Neural cell (in vitro differentiated cells): ENCODE results near the gene CEBPZ. TPM values are rescaled to one million over a fixed set of nuclear protein-coding genes. Genes with fewer than 3 reads are reported as not detected.
A peak's percentile ranks its signal among the peaks of the same experiment; 100 is the strongest.

ENCODE experiments used
- H2AFZ ChIP-seq: fragments of 200-600, 300-800 bp; sonication (generic), shearing (Covaris generic); 2 replicates; pipeline ENCODE4 v1.6.0; 2014; ENCODE audit warnings: low read depth, mild to moderate bottlenecking, antibody characterized with exemption, low read length, moderate library complexity
- H3F3A ChIP-seq: fragments of 200-600 bp; shearing (Covaris generic); 2 replicates; pipeline ENCODE4 v1.6.1; 2016; ENCODE audit warnings: mild to moderate bottlenecking, moderate library complexity, mixed read lengths, antibody characterized with exemption, low read length; ENCODE audit not compliant: insufficient read depth, poor library complexity, severe bottlenecking
- H3K27ac ChIP-seq: fragments of 200-600, 300-800 bp; sonication (generic), shearing (Covaris generic); 2 replicates; pipeline ENCODE4 v1.5.1; 2014; ENCODE audit warnings: mild to moderate bottlenecking, low read length, moderate library complexity
- H3K27me3 ChIP-seq: fragments of 300-800, 200-600 bp; sonication (generic), shearing (Covaris generic); 2 replicates; pipeline ENCODE4 v1.6.0; 2014; ENCODE audit warnings: mild to moderate bottlenecking, low read depth, low read length, moderate library complexity; ENCODE audit not compliant: insufficient read depth
- H3K36me3 ChIP-seq: fragments of 300-800, 200-600 bp; sonication (generic), shearing (Covaris generic); 2 replicates; pipeline ENCODE4 v1.5.1; 2014; ENCODE audit warnings: mild to moderate bottlenecking, antibody characterized with exemption, low read length, moderate library complexity; ENCODE audit not compliant: insufficient read depth
- H3K4me2 ChIP-seq: fragments of 300-800, 200-600 bp; sonication (generic), shearing (Covaris generic); 2 replicates; pipeline ENCODE4 v1.6.0; 2014; ENCODE audit warnings: mild to moderate bottlenecking, low read length
- H3K4me3 ChIP-seq: fragments of 300-800, 200-600 bp; sonication (generic), shearing (Covaris generic); 2 replicates; pipeline ENCODE4 v1.5.1; 2014; ENCODE audit warnings: mild to moderate bottlenecking, low read length, moderate library complexity
- H3K79me2 ChIP-seq: fragments of 200-600 bp; shearing (Covaris generic); replicated peaks from 2 replicates; pipeline ENCODE4 v1.6.0; 2014; ENCODE audit warnings: mild to moderate bottlenecking, low read length, moderate library complexity; ENCODE audit not compliant: insufficient read depth
- H3K9ac ChIP-seq: fragments of 300-800, 200-600 bp; sonication (generic), shearing (Covaris generic); 2 replicates; pipeline ENCODE4 v1.6.1; 2016; ENCODE audit warnings: mild to moderate bottlenecking, low read length, mixed read lengths
- H3K9me2 ChIP-seq: fragments of 200-600 bp; shearing (Covaris generic); 2 replicates; pipeline ENCODE4 v1.6.1; 2016; ENCODE audit warnings: mild to moderate bottlenecking, low read length, mixed read lengths; ENCODE audit not compliant: insufficient read depth
- H3K9me3 ChIP-seq: fragments of 200-600, 300-800 bp; sonication (generic), shearing (Covaris generic); 2 replicates; pipeline ENCODE4 v1.6.1; 2016; ENCODE audit warnings: mild to moderate bottlenecking, mixed run types, low read length, moderate library complexity, mixed read lengths
- H4K20me1 ChIP-seq: fragments of 200-600 bp; shearing (Covaris generic); 2 replicates; pipeline ENCODE4 v1.6.1; 2016; ENCODE audit warnings: mild to moderate bottlenecking, mixed run types; ENCODE audit not compliant: insufficient read depth
- EP300 ChIP-seq: fragments of 450-650 bp; conservative IDR thresholded peaks from 2 replicates; pipeline ENCODE4 v1.6.1; 2014; ENCODE audit warnings: antibody characterized with exemption, mild to moderate bottlenecking, moderate library complexity; ENCODE audit not compliant: poor library complexity, severe bottlenecking
- EZH2 ChIP-seq: fragments of 200-600, 300-800 bp; shearing (Covaris generic), sonication (generic); IDR thresholded peaks from 2 replicates; pipeline ENCODE4 v1.6.1; 2014; ENCODE audit warnings: antibody characterized with exemption, low read length, borderline replicate concordance, mild to moderate bottlenecking; ENCODE audit not compliant: insufficient read depth, poor library complexity, severe bottlenecking
- MXI1 ChIP-seq: fragments of 450-650 bp; conservative IDR thresholded peaks from 2 replicates; pipeline ENCODE4 v1.6.1; 2014; ENCODE audit warnings: antibody characterized with exemption, mild to moderate bottlenecking; ENCODE audit not compliant: poor library complexity, severe bottlenecking
- POLR2AphosphoS5 ChIP-seq: IDR thresholded peaks from 2 replicates; pipeline ENCODE4 v1.6.1; 2012
- RAD21 ChIP-seq: fragments of 450-650 bp; conservative IDR thresholded peaks from 2 replicates; pipeline ENCODE4 v1.6.1; 2014; ENCODE audit warnings: antibody characterized with exemption, mild to moderate bottlenecking, moderate library complexity
- SMC3 ChIP-seq: fragments of 450-650 bp; conservative IDR thresholded peaks from 2 replicates; pipeline ENCODE4 v1.6.1; 2014; ENCODE audit warnings: antibody characterized with exemption, mild to moderate bottlenecking, moderate library complexity; ENCODE audit not compliant: poor library complexity
- TAF1 ChIP-seq: IDR thresholded peaks from 2 replicates; pipeline ENCODE4 v1.6.1; 2012; ENCODE audit warnings: low read depth
- polyA plus RNA-seq: library from polyadenylated mRNA; depleted of rRNA; stranded (reverse); fragments of >200 nt; gene quantifications from 2 replicates; pipeline ENCODE4 v1.2.3, GENCODE V29; 2014
- TF ChIP-seq, protein P1 (sequence below): IDR thresholded peaks from 2 replicates; pipeline ENCODE4 v1.6.1; 2012; ENCODE audit warnings: borderline replicate concordance
- TF ChIP-seq, protein P2 (sequence below): fragments of 450-650 bp; IDR thresholded peaks from 2 replicates; pipeline ENCODE4 v1.5.1; 2014; ENCODE audit warnings: antibody characterized with exemption, mild to moderate bottlenecking, moderate library complexity; ENCODE audit not compliant: poor library complexity, severe bottlenecking

Gene CEBPZ
- polyA plus RNA-seq, 1 donor from 2014 or later = 39.1 TPM

DNA sequence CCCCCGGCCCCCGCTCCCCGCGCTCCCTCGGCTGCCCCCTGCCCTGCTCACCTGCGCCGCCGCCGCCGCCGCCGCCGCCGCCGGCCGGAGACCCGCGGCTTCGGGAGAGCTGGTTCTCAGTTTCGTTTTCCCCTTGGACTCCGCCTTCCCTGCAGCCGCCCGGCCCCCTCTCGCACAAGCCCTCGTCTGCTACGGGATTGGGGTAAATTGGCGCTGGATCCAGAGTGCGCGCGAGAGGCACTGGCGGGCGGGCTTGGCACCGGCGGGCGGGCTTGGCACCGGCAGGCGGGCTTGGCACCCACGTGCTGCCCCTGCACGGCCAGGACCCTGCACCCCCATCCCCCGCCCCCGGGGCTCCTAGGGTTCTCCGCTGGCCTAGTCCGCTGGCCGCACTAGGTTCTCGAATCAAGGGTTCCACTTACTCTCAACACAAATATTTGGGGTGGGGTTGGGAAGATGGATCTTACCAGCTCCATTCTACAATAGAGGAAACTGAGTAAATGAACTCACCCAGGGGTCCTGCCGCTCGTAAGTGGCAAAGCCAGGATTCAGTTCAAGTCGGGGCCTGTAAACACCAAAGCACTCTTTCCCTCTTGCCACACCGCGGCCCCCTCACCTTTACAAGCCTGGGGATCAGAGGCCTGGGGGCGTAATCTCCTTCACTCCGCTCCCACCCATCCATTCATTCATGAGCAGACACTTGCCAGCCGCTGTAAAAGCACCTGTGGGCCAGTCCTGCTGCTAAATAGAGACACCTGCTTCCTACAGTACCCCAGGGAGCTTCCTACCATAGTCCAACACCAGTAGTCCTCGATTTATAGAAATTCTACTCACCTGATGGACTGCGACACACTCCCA is 74.3 kb downstream of the CEBPZ start, which contains the start of gene EIF2AK2:
Gene EIF2AK2 (minus strand): TSS at position 124 of the 858 bp plus-strand sequence. CDS start 9,174 bp downstream, outside the sequence.
- Histone ChIP-seq H3K79me2 (no peaks in the 10 kb centered on the region), H3K27ac (no peak within 1 kb of the TSS), H3K9me3 (no peaks in the 10 kb centered on the region), H3K4me2 (peak within 1 kb of the TSS; percentile 51), H2AFZ (peak within 1 kb of the TSS; percentile 40), H3K27me3 (no peaks in the 10 kb centered on the region), H3K36me3 (no peaks in the 10 kb centered on the region), H3K9me2 (no peaks in the 10 kb centered on the region), H3K4me3 (peak within 1 kb of the TSS; percentile 65), H4K20me1 (no peaks in the 10 kb centered on the region), H3K9ac (peak within 1 kb of the TSS; percentile 62), H3F3A (no peaks in the 10 kb centered on the region)
- TF ChIP-seq EP300 (no peak), RAD21 (no peak), POLR2AphosphoS5 (no peak), TAF1 (no peak), EZH2 (no peak), SMC3 (no peak), MXI1 (no peak)
- TF ChIP-seq, protein P1, sequence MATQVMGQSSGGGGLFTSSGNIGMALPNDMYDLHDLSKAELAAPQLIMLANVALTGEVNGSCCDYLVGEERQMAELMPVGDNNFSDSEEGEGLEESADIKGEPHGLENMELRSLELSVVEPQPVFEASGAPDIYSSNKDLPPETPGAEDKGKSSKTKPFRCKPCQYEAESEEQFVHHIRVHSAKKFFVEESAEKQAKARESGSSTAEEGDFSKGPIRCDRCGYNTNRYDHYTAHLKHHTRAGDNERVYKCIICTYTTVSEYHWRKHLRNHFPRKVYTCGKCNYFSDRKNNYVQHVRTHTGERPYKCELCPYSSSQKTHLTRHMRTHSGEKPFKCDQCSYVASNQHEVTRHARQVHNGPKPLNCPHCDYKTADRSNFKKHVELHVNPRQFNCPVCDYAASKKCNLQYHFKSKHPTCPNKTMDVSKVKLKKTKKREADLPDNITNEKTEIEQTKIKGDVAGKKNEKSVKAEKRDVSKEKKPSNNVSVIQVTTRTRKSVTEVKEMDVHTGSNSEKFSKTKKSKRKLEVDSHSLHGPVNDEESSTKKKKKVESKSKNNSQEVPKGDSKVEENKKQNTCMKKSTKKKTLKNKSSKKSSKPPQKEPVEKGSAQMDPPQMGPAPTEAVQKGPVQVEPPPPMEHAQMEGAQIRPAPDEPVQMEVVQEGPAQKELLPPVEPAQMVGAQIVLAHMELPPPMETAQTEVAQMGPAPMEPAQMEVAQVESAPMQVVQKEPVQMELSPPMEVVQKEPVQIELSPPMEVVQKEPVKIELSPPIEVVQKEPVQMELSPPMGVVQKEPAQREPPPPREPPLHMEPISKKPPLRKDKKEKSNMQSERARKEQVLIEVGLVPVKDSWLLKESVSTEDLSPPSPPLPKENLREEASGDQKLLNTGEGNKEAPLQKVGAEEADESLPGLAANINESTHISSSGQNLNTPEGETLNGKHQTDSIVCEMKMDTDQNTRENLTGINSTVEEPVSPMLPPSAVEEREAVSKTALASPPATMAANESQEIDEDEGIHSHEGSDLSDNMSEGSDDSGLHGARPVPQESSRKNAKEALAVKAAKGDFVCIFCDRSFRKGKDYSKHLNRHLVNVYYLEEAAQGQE = no peak
- TF ChIP-seq, protein P2, sequence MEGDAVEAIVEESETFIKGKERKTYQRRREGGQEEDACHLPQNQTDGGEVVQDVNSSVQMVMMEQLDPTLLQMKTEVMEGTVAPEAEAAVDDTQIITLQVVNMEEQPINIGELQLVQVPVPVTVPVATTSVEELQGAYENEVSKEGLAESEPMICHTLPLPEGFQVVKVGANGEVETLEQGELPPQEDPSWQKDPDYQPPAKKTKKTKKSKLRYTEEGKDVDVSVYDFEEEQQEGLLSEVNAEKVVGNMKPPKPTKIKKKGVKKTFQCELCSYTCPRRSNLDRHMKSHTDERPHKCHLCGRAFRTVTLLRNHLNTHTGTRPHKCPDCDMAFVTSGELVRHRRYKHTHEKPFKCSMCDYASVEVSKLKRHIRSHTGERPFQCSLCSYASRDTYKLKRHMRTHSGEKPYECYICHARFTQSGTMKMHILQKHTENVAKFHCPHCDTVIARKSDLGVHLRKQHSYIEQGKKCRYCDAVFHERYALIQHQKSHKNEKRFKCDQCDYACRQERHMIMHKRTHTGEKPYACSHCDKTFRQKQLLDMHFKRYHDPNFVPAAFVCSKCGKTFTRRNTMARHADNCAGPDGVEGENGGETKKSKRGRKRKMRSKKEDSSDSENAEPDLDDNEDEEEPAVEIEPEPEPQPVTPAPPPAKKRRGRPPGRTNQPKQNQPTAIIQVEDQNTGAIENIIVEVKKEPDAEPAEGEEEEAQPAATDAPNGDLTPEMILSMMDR = no peak

DNA sequence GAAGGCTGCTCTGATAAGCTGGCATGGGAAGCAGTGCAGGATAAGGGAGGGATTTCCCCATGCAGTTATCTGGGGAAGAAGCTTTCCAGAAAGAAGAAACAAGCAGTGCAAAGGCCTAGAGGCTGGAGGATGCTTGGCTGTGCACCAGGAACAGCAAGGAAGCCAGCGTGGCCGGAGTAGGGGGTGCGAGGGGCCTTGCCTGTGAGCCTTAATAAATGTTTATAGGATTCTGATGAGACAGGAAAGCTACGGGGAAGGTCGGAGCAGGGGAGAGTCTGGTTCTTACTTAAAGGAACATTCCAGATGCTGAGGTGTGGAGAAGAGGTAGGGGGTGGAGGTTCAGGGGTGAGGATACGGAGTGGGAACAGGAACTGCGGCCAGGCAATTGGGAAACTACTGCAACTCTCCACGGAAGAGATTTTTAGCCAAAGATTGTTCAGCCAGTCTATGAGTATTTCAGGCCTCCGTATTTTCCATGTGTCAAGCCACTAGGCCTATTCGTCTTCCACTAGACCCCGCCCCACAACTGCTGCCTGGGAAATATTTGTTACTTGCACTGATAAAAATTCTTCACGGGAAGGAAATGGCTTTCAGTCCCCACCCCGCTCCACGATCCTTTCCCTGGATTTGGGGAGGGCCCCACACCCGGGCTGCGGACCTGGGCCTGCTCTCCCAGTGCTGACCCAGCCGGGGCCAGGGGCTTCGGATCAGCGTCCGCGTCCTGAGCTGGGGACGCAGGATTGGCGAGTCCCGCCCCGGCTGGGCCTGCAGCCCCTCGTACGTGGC is 75.1 kb downstream of the CEBPZ start:
- H3K9me3 ChIP-seq = no peaks in the 10 kb centered on the region
- H2AFZ ChIP-seq = peak overlapping the region; percentile 40
- H3K27me3 ChIP-seq = no peaks in the 10 kb centered on the region
- H3K9ac ChIP-seq = peak overlapping the region; percentile 62
- no peaks in the 10 kb centered on the region for H3K9me2 ChIP-seq
- H3K79me2 ChIP-seq = no peaks in the 10 kb centered on the region
- peak overlapping the region; percentile 65 for H3K4me3 ChIP-seq
- H4K20me1 ChIP-seq = no peaks in the 10 kb centered on the region
- no peaks in the 10 kb centered on the region for H3F3A ChIP-seq
- H3K27ac ChIP-seq = no peak overlapping the region
- TF ChIP-seq, protein P2 = no peak
- TF ChIP-seq SMC3 (no peak), POLR2AphosphoS5 (no peak), TAF1 (no peak), EZH2 (no peak), RAD21 (no peak), EP300 (no peak), MXI1 (no peak)
- TF ChIP-seq, protein P1 = no peak
- no peaks in the 10 kb centered on the region for H3K36me3 ChIP-seq
- H3K4me2 ChIP-seq = peak overlapping the region; percentile 51
